ENCODE data around the gene MYO7A. TPM values are rescaled to one million over a fixed set of nuclear protein-coding genes. Genes with fewer than 3 reads are reported as not detected.
A peak's percentile ranks its signal among the peaks of the same experiment; 100 is the strongest.

Gene MYO7A
- total and polyA plus RNA-seq, 2 of the 4 experiments (the other 2 are of a cell fraction), result 0.02 TPM; not detected in 1

GRCh38 chr11:77144857-77145428, 16.9 kb downstream of the MYO7A start:
- Histone ChIP-seq H4K5ac (ENCODE audit: low read depth, low read length) (no peak overlapping the region), H2AK9ac (replicated peaks; ENCODE audit: low read depth, low read length, poor library complexity) (peak overlapping the region; percentile 19), H3K9me3 (ENCODE audit: control insufficient read depth, insufficient read depth, low read length) (no peaks in the 10 kb centered on the region), H4K20me1 (ENCODE audit: insufficient read depth, low read length) (no peaks in the 10 kb centered on the region), H3K4me3 (ENCODE audit: insufficient read depth, low read depth, low read length) (no peak overlapping the region), H2BK15ac (ENCODE audit: low read depth, low read length) (no peak overlapping the region), H3K9ac (ENCODE audit: low read depth, low read length) (no peak overlapping the region), H3K4me2 (ENCODE audit: low read depth, low read length) (no peak overlapping the region), H2BK20ac (ENCODE audit: low read depth, low read length) (no peak overlapping the region), H2BK120ac (ENCODE audit: low read depth, low read length) (no peak overlapping the region), H2BK5ac (ENCODE audit: low read depth, low read length, poor library complexity, severe bottlenecking) (no peak overlapping the region), H3K14ac (replicated peaks; ENCODE audit: low read depth, low read length) (no peak overlapping the region), H3K23ac (ENCODE audit: low read depth, low read length) (no peak overlapping the region), H3K4ac (ENCODE audit: low read depth, low read length) (no peak overlapping the region), H2AFZ (replicated peaks; ENCODE audit: low read length, poor library complexity) (no peak overlapping the region), H3K18ac (ENCODE audit: low read depth, low read length) (no peak overlapping the region), H3K56ac (ENCODE audit: extremely low read depth, insufficient read depth, low read length) (no peak overlapping the region), H2AK5ac (ENCODE audit: low read depth, low read length) (no peak overlapping the region), H3K27me3 (ENCODE audit: control insufficient read depth, insufficient read depth, low read length) (peaks cover 43% of the 10 kb centered on the region), H3K79me1 (ENCODE audit: low read depth in 1 of 2, low read length in 2 of 2) (no peaks in the 10 kb centered on the region), H4K91ac (ENCODE audit: insufficient read depth, low read depth, low read length) (no peak overlapping the region), H3K27ac (ENCODE audit: insufficient read depth, low read length) (no peak overlapping the region), H3K9me1 (ENCODE audit: insufficient read depth, low read length) (no peaks in the 10 kb centered on the region; the same call in 1 of the 2 replicates), H3K36me3 (ENCODE audit: control insufficient read depth, insufficient read depth, low read length) (no peaks in the 10 kb centered on the region), H4K8ac (ENCODE audit: low read depth in 2 of 2, low read length in 2 of 2) (no peak overlapping the region), H3K4me1 (ENCODE audit: control insufficient read depth, insufficient read depth, low read length) (no peaks in the 10 kb centered on the region)
- in situ Hi-C loops (cut with MboI; ENCODE audit: low sequenced_read_pairs), result no loop called here
- TF ChIP-seq MXI1 (IDR thresholded peaks at IDR 0.05; ENCODE audit: borderline replicate concordance, low read depth, low read length) (no peak), CEBPB (IDR thresholded peaks at IDR 0.05; ENCODE audit: low read depth, low read length) (no peak), CHD1 (IDR thresholded peaks at IDR 0.05; ENCODE audit: low read depth, low read length) (no peak)
- ChIA-PET CTCF (no interaction called here), POLR2A (ENCODE audit: unreplicated experiment) (no interaction called here)
- dilution Hi-C loops (cut with HindIII; ENCODE audit: low sequenced_read_pairs, unreplicated experiment), result no loop called here
- intact Hi-C loops (cut with micrococcal nuclease), result no loop called here
- no TSS peak for BruUV-seq (replicated peaks)
- no peak for DNase-seq
- ATAC-seq (ENCODE audit: low read depth), result no peak
- 67% methylated on average over 2 of the region's 7 CpGs; no CpG with 5 or more reads in 1 of the 2 experiments for WGBS, 2 experiments (ENCODE audit: extremely low coverage in 2 of 2, insufficient read length in 1 of 2)
